ENCODE data around the gene SSMEM1. TPM values are rescaled to one million over a fixed set of nuclear protein-coding genes. Genes with fewer than 3 reads are reported as not detected.
"Not testable (repeated sequence)": the region's sequence is repeated elsewhere in the genome, so short reads cannot be mapped to it uniquely, and the experiment has no call there.

Gene SSMEM1
- not detected for total RNA-seq

GRCh38 chr7:130207642-130208041 is at the start of gene SSMEM1:
Gene SSMEM1 (plus strand): TSS chr7:130207860. CDS start chr7:130207911, 51 bp downstream.
- Mint-ChIP-seq H3K27me3 (peaks cover 9% of the 10 kb centered on the region), H3K4me1 (peaks cover 11% of the 10 kb centered on the region), H3K9me3 (no peaks in the 10 kb centered on the region), H3K4me3 (no peak within 1 kb of the TSS), H3K36me3 (peaks cover 10% of the 10 kb centered on the region), H3K27ac (no peak within 1 kb of the TSS)
- DNase-seq = no peak

- H3K27me3 Mint-ChIP-seq = peaks cover 11% of the 10 kb centered on the region
- peaks cover 19% of the 10 kb centered on the region for H3K9me3 Mint-ChIP-seq
- no peak overlapping the region for H3K27ac Mint-ChIP-seq
- no peak for DNase-seq
- no peaks in the 10 kb centered on the region for H3K4me1 Mint-ChIP-seq
- H3K4me3 Mint-ChIP-seq = no peak overlapping the region
- peaks cover 73% of the 10 kb centered on the region for H3K36me3 Mint-ChIP-seq
These were observed 47.6 kb upstream of the SSMEM1 start for GRCh38 chr7:130160023-130160422.

GRCh38 chr7:130160455-130160854 is 47.2 kb upstream of the SSMEM1 start:
- Mint-ChIP-seq H3K27me3 (peaks cover 10% of the 10 kb centered on the region), H3K4me1 (no peaks in the 10 kb centered on the region), H3K4me3 (no peak overlapping the region), H3K27ac (no peak overlapping the region), H3K36me3 (peaks cover 73% of the 10 kb centered on the region), H3K9me3 (peaks cover 19% of the 10 kb centered on the region)
- no peak for DNase-seq

GRCh38 chr7:130162196-130162595 is 45.5 kb upstream of the SSMEM1 start:
- Mint-ChIP-seq H3K4me3 (no peak overlapping the region), H3K4me1 (no peaks in the 10 kb centered on the region), H3K36me3 (peaks cover 67% of the 10 kb centered on the region), H3K27ac (no peak overlapping the region), H3K27me3 (peaks cover 5% of the 10 kb centered on the region), H3K9me3 (peaks cover 18% of the 10 kb centered on the region)
- no peak for DNase-seq

- H3K36me3 Mint-ChIP-seq = peaks cover 29% of the 10 kb centered on the region
- H3K4me1 Mint-ChIP-seq = no peaks in the 10 kb centered on the region
- H3K9me3 Mint-ChIP-seq = no peaks in the 10 kb centered on the region
- H3K27me3 Mint-ChIP-seq = no peaks in the 10 kb centered on the region
- H3K4me3 Mint-ChIP-seq = no peak overlapping the region
- no peak overlapping the region for H3K27ac Mint-ChIP-seq
- DNase-seq = no peak
These were observed 33.3 kb upstream of the SSMEM1 start for GRCh38 chr7:130174237-130174959.

- H3K4me1 Mint-ChIP-seq = peaks cover 18% of the 10 kb centered on the region
- peaks cover 34% of the 10 kb centered on the region for H3K36me3 Mint-ChIP-seq
- H3K9me3 Mint-ChIP-seq = no peaks in the 10 kb centered on the region
- H3K27me3 Mint-ChIP-seq = no peaks in the 10 kb centered on the region
- H3K27ac Mint-ChIP-seq = no peak overlapping the region
- H3K4me3 Mint-ChIP-seq = no peak overlapping the region
- DNase-seq = no peak
These were observed 29.4 kb upstream of the SSMEM1 start for GRCh38 chr7:130178251-130178650.

- Mint-ChIP-seq H3K4me1 (peaks cover 24% of the 10 kb centered on the region), H3K27ac (no peak overlapping the region), H3K36me3 (peaks cover 36% of the 10 kb centered on the region), H3K27me3 (no peaks in the 10 kb centered on the region), H3K4me3 (no peak overlapping the region), H3K9me3 (no peaks in the 10 kb centered on the region)
- no peak for DNase-seq
These were observed 28.0 kb upstream of the SSMEM1 start for GRCh38 chr7:130179631-130180030.

- H3K27ac Mint-ChIP-seq = peak overlapping the region; percentile 83
- DNase-seq = peak; percentile 27
These were observed 26.9 kb upstream of the SSMEM1 start for GRCh38 chr7:130180571-130181262.

GRCh38 chr7:130181263-130181605 is 26.4 kb upstream of the SSMEM1 start:
- H3K27ac Mint-ChIP-seq = peak overlapping the region; percentile 83
- H3K36me3 Mint-ChIP-seq = peaks cover 36% of the 10 kb centered on the region
- no peak for DNase-seq
- H3K9me3 Mint-ChIP-seq = no peaks in the 10 kb centered on the region
- H3K4me1 Mint-ChIP-seq = peaks cover 25% of the 10 kb centered on the region
- H3K4me3 Mint-ChIP-seq = no peak overlapping the region
- H3K27me3 Mint-ChIP-seq = no peaks in the 10 kb centered on the region

More at GRCh38 chr7:130180571-130181262, 26.9 kb upstream of the SSMEM1 start:
- no peaks in the 10 kb centered on the region for H3K9me3 Mint-ChIP-seq
- H3K27me3 Mint-ChIP-seq = no peaks in the 10 kb centered on the region
- peak overlapping the region; percentile 10 for H3K4me3 Mint-ChIP-seq
- H3K4me1 Mint-ChIP-seq = peaks cover 25% of the 10 kb centered on the region
- H3K36me3 Mint-ChIP-seq = peaks cover 36% of the 10 kb centered on the region

GRCh38 chr7:130182990-130183389 is 24.7 kb upstream of the SSMEM1 start:
- no peaks in the 10 kb centered on the region for H3K9me3 Mint-ChIP-seq
- H3K27ac Mint-ChIP-seq = peak overlapping the region; percentile 20
- H3K4me1 Mint-ChIP-seq = peaks cover 32% of the 10 kb centered on the region
- no peaks in the 10 kb centered on the region for H3K27me3 Mint-ChIP-seq
- no peak for DNase-seq
- peaks cover 33% of the 10 kb centered on the region for H3K36me3 Mint-ChIP-seq
- no peak overlapping the region for H3K4me3 Mint-ChIP-seq

GRCh38 chr7:130184349-130184748 is 23.3 kb upstream of the SSMEM1 start:
- H3K9me3 Mint-ChIP-seq, H3K4me3 Mint-ChIP-seq, H3K27ac Mint-ChIP-seq, DNase-seq, H3K27me3 Mint-ChIP-seq: not testable (repeated sequence)
- Mint-ChIP-seq H3K36me3 (peaks cover 34% of the 10 kb centered on the region), H3K4me1 (peaks cover 35% of the 10 kb centered on the region)

GRCh38 chr7:130187360-130187759 is 20.3 kb upstream of the SSMEM1 start:
- Mint-ChIP-seq H3K27me3 (no peaks in the 10 kb centered on the region), H3K4me1 (peaks cover 22% of the 10 kb centered on the region), H3K9me3 (no peaks in the 10 kb centered on the region), H3K4me3 (no peak overlapping the region), H3K27ac (no peak overlapping the region), H3K36me3 (peaks cover 27% of the 10 kb centered on the region)
- no peak for DNase-seq

- Mint-ChIP-seq H3K36me3 (peaks cover 22% of the 10 kb centered on the region), H3K4me1 (peaks cover 11% of the 10 kb centered on the region), H3K27me3 (no peaks in the 10 kb centered on the region), H3K4me3 (no peak overlapping the region), H3K9me3 (no peaks in the 10 kb centered on the region), H3K27ac (no peak overlapping the region)
- DNase-seq = no peak
These were observed 18.3 kb upstream of the SSMEM1 start for GRCh38 chr7:130189343-130189742.

- H3K27me3 Mint-ChIP-seq = no peaks in the 10 kb centered on the region
- H3K4me3 Mint-ChIP-seq = no peak overlapping the region
- DNase-seq = no peak
- peaks cover 8% of the 10 kb centered on the region for H3K4me1 Mint-ChIP-seq
- H3K9me3 Mint-ChIP-seq = no peaks in the 10 kb centered on the region
- no peak overlapping the region for H3K27ac Mint-ChIP-seq
- H3K36me3 Mint-ChIP-seq = peaks cover 18% of the 10 kb centered on the region
These were observed 15.9 kb upstream of the SSMEM1 start for GRCh38 chr7:130191791-130192190.

GRCh38 chr7:130195396-130195795 is 12.3 kb upstream of the SSMEM1 start:
- Mint-ChIP-seq H3K4me3 (no peak overlapping the region), H3K27ac (no peak overlapping the region), H3K27me3 (no peaks in the 10 kb centered on the region), H3K4me1 (peaks cover 4% of the 10 kb centered on the region), H3K9me3 (no peaks in the 10 kb centered on the region), H3K36me3 (peaks cover 19% of the 10 kb centered on the region)
- no peak for DNase-seq

- Mint-ChIP-seq H3K4me3 (no peak overlapping the region), H3K4me1 (peaks cover 4% of the 10 kb centered on the region), H3K9me3 (no peaks in the 10 kb centered on the region), H3K36me3 (peaks cover 23% of the 10 kb centered on the region), H3K27ac (no peak overlapping the region), H3K27me3 (no peaks in the 10 kb centered on the region)
- no peak for DNase-seq
These were observed 11.2 kb upstream of the SSMEM1 start for GRCh38 chr7:130196476-130196875.

All from activated naive CD8-positive, alpha-beta T cell treated with anti-CD3 and anti-CD28 coated beads for 36 hours (primary cell).